ENCODE data around the gene PROK2. TPM values are rescaled to one million over a fixed set of nuclear protein-coding genes. Genes with fewer than 3 reads are reported as not detected.

Gene PROK2
- total and polyA plus RNA-seq, 2 experiments from 2014 or later: not detected

DNA sequence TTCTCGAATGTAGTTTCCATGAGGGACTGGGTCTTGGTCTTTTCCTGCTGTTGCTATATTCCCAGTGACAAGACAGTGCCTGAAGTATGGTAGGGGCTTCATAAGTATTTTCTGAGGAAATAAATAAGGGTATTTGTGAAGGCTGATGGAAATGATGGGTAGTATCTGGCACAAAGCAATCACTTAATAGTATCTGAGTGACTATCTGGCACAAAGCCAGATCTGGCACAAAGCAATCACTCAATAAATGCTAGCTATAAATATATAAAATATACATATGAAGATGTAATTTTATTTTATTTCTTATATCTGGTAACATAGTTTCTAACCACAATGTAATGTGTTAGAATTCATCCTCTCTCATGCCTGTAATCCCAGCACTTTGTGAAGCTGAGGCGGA, 20.7 kb upstream of the PROK2 start:
- H3K4me2 ChIP-seq (ENCODE audit: unreplicated experiment): no peak overlapping the region
- in situ Hi-C loops (cut with MboI): no loop called here
- no peaks in the 10 kb centered on the region for H3K9me2 ChIP-seq (ENCODE audit: insufficient read depth)
- no peak for TF ChIP-seq EZH2 (IDR thresholded peaks at IDR 0.05; ENCODE audit: insufficient read depth, poor library complexity, severe bottlenecking)
- TF ChIP-seq EZH2phosphoT487 (IDR thresholded peaks at IDR 0.05; ENCODE audit: insufficient read depth, low read depth): no peak
- WGBS, 2 experiments (ENCODE audit: low coverage in 1 of 2, low lambda C conversion rate in 2 of 2, missing lambda C conversion rate in 2 of 2): 69% methylated on average over 2 of the region's 2 CpGs
- H3F3A ChIP-seq (ENCODE audit: insufficient read depth): no peaks in the 10 kb centered on the region
- no peaks in the 10 kb centered on the region for H3K36me3 ChIP-seq (ENCODE audit: low read depth)
- no peak overlapping the region for H3K4me3 ChIP-seq
- DNase-seq: no peak
- no peaks in the 10 kb centered on the region for H3K9me3 ChIP-seq (ENCODE audit: low read depth)
- H3K4me1 ChIP-seq (ENCODE audit: insufficient read depth): no peaks in the 10 kb centered on the region
- no peak overlapping the region for H2AFZ ChIP-seq
- no peak overlapping the region for H3K9ac ChIP-seq
- peaks cover 36% of the 10 kb centered on the region for H3K27me3 ChIP-seq (replicated peaks; ENCODE audit: insufficient read depth)
- no peaks in the 10 kb centered on the region for H4K20me1 ChIP-seq (ENCODE audit: insufficient read depth)
- no peaks in the 10 kb centered on the region for H3K79me2 ChIP-seq (ENCODE audit: insufficient read depth)
- no peak overlapping the region for H3K27ac ChIP-seq

DNA sequence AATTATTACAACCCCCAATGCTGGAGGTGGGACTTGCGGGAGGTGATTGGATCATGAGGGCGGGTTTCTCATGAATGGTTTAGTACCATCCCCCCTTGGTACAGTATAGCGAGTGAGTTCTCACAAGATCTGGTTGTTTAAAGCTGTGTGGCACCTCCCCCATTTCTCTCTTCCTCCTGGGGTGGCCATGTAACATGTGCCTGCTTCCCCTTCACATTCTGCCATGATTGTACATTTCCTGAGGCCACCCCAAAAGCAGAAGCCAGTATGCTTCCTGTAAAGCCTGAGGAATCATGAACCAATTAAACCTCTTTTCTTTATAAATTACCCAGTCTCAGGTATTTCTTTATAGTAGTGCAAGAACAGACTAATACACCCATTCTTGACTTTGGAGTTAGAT, 20.3 kb upstream of the PROK2 start:
- no peaks in the 10 kb centered on the region for H3K4me1 ChIP-seq (ENCODE audit: insufficient read depth)
- no peaks in the 10 kb centered on the region for H3K36me3 ChIP-seq (ENCODE audit: low read depth)
- TF ChIP-seq EZH2phosphoT487 (IDR thresholded peaks at IDR 0.05; ENCODE audit: insufficient read depth, low read depth): no peak
- TF ChIP-seq EZH2 (IDR thresholded peaks at IDR 0.05; ENCODE audit: insufficient read depth, poor library complexity, severe bottlenecking): no peak
- no peak overlapping the region for H2AFZ ChIP-seq
- peaks cover 40% of the 10 kb centered on the region for H3K27me3 ChIP-seq (replicated peaks; ENCODE audit: insufficient read depth)
- H3K4me3 ChIP-seq: no peak overlapping the region
- H3K4me2 ChIP-seq (ENCODE audit: unreplicated experiment): no peak overlapping the region
- DNase-seq: no peak
- H3K27ac ChIP-seq: no peak overlapping the region
- H3K79me2 ChIP-seq (ENCODE audit: insufficient read depth): no peaks in the 10 kb centered on the region
- no peaks in the 10 kb centered on the region for H3K9me2 ChIP-seq (ENCODE audit: insufficient read depth)
- no peaks in the 10 kb centered on the region for H3F3A ChIP-seq (ENCODE audit: insufficient read depth)
- no peaks in the 10 kb centered on the region for H4K20me1 ChIP-seq (ENCODE audit: insufficient read depth)
- 43 to 51% methylated on average over 3 of the region's 3 CpGs for WGBS, 2 experiments (ENCODE audit: low coverage in 1 of 2, low lambda C conversion rate in 2 of 2, missing lambda C conversion rate in 2 of 2)
- in situ Hi-C loops (cut with MboI): no loop called here
- H3K9me3 ChIP-seq (ENCODE audit: low read depth): no peaks in the 10 kb centered on the region
- H3K9ac ChIP-seq: no peak overlapping the region

DNA sequence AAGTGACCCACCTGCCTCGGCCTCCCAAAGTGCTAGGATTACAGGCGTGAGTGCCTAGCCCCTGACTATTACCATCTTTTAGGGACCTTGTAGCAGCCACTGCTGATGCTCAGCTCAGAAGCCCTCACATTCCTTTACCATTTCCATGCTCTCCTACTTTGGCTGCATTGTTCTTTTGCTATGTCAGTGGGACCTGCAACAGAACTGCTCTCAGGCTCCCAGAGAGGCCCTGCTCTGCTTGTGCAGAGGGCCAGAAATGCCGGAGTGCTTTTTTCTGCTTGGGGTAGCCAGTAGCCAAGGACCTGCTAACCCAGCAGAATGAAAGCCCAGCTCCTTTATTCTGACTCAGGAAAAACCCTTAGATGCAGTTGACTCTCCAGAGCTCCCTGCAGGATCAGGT, 18.3 kb upstream of the PROK2 start:
- Histone ChIP-seq H3F3A (ENCODE audit: insufficient read depth) (no peaks in the 10 kb centered on the region), H2AFZ (no peak overlapping the region), H3K36me3 (ENCODE audit: low read depth) (no peaks in the 10 kb centered on the region), H3K79me2 (ENCODE audit: insufficient read depth) (no peaks in the 10 kb centered on the region), H3K27ac (no peak overlapping the region), H3K4me3 (no peak overlapping the region), H4K20me1 (ENCODE audit: insufficient read depth) (no peaks in the 10 kb centered on the region), H3K9me2 (ENCODE audit: insufficient read depth) (no peaks in the 10 kb centered on the region), H3K9ac (no peak overlapping the region), H3K4me1 (ENCODE audit: insufficient read depth) (no peaks in the 10 kb centered on the region), H3K9me3 (ENCODE audit: low read depth) (no peaks in the 10 kb centered on the region), H3K4me2 (ENCODE audit: unreplicated experiment) (no peak overlapping the region), H3K27me3 (replicated peaks; ENCODE audit: insufficient read depth) (peaks cover 50% of the 10 kb centered on the region)
- no peak for DNase-seq
- TF ChIP-seq EZH2 (IDR thresholded peaks at IDR 0.05; ENCODE audit: insufficient read depth, poor library complexity, severe bottlenecking): no peak
- no peak for TF ChIP-seq EZH2phosphoT487 (IDR thresholded peaks at IDR 0.05; ENCODE audit: insufficient read depth, low read depth)
- in situ Hi-C loops (cut with MboI): no loop called here
- WGBS, 2 experiments (ENCODE audit: low coverage in 1 of 2, low lambda C conversion rate in 2 of 2, missing lambda C conversion rate in 2 of 2): 23 to 33% methylated on average over 3 of the region's 3 CpGs

DNA sequence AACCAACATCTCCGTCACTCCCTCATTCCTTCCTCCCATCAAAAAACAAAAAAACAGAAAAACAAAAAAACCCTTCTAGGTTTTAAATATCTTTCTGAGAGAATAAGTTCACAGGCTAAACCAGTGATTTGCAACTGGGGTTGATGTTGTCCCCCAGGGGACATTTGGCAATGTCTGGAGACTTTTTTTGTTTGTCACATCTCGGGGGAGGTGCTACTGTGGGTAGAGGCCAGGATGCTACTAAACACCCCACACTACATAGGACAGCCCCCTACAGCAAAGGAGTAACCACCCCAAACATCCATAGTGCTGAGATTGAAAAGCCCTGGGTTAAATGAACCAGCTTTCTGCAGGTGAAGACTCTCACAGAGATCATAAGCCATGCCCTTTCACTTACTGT, 17.0 kb upstream of the PROK2 start:
- no peaks in the 10 kb centered on the region for H3F3A ChIP-seq (ENCODE audit: insufficient read depth)
- WGBS, 2 experiments (ENCODE audit: low coverage in 1 of 2, low lambda C conversion rate in 2 of 2, missing lambda C conversion rate in 2 of 2): 84 to 92% methylated on average over 2 of the region's 2 CpGs
- no peak overlapping the region for H3K4me2 ChIP-seq (ENCODE audit: unreplicated experiment)
- H3K9me2 ChIP-seq (ENCODE audit: insufficient read depth): no peaks in the 10 kb centered on the region
- no peak for TF ChIP-seq EZH2phosphoT487 (IDR thresholded peaks at IDR 0.05; ENCODE audit: insufficient read depth, low read depth)
- no peak for TF ChIP-seq EZH2 (IDR thresholded peaks at IDR 0.05; ENCODE audit: insufficient read depth, poor library complexity, severe bottlenecking)
- no peak overlapping the region for H3K27ac ChIP-seq
- H3K4me1 ChIP-seq (ENCODE audit: insufficient read depth): no peaks in the 10 kb centered on the region
- no peak for DNase-seq
- in situ Hi-C loops (cut with MboI): no loop called here
- no peaks in the 10 kb centered on the region for H4K20me1 ChIP-seq (ENCODE audit: insufficient read depth)
- H3K9me3 ChIP-seq (ENCODE audit: low read depth): no peaks in the 10 kb centered on the region
- H3K9ac ChIP-seq: no peak overlapping the region
- no peaks in the 10 kb centered on the region for H3K36me3 ChIP-seq (ENCODE audit: low read depth)
- H3K79me2 ChIP-seq (ENCODE audit: insufficient read depth): no peaks in the 10 kb centered on the region
- no peak overlapping the region for H2AFZ ChIP-seq
- no peak overlapping the region for H3K4me3 ChIP-seq
- H3K27me3 ChIP-seq (replicated peaks; ENCODE audit: insufficient read depth): peaks cover 54% of the 10 kb centered on the region

DNA sequence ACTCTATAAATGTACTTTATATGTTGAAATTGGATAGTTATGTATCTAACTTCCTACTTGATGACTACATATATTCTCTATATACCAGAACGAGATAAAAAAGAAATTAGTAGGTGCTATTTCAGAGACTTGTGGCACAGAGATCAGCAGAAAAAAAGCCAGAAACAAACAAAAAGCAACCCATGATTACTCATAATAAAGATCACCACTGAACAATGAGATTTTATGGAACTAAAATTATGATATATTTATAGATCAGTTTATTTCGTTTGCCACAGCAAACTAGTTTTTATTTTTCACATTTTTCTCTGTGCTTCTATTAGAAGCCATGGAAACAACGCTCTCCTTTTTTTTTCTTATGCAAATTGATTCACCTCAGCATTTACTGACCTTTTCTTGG, 15.1 kb upstream of the PROK2 start:
- Histone ChIP-seq H3K4me3 (no peak overlapping the region), H3K4me1 (ENCODE audit: insufficient read depth) (no peaks in the 10 kb centered on the region), H3K9me2 (ENCODE audit: insufficient read depth) (no peaks in the 10 kb centered on the region), H3K9ac (no peak overlapping the region), H3F3A (ENCODE audit: insufficient read depth) (no peaks in the 10 kb centered on the region), H3K36me3 (ENCODE audit: low read depth) (no peaks in the 10 kb centered on the region), H2AFZ (no peak overlapping the region), H4K20me1 (ENCODE audit: insufficient read depth) (no peaks in the 10 kb centered on the region), H3K27ac (no peak overlapping the region), H3K27me3 (replicated peaks; ENCODE audit: insufficient read depth) (peaks cover 73% of the 10 kb centered on the region), H3K4me2 (ENCODE audit: unreplicated experiment) (no peak overlapping the region), H3K79me2 (ENCODE audit: insufficient read depth) (no peaks in the 10 kb centered on the region), H3K9me3 (ENCODE audit: low read depth) (no peaks in the 10 kb centered on the region)
- in situ Hi-C loops (cut with MboI): no loop called here
- no peak for DNase-seq
- 38 to 41% methylated on average over 3 of the region's 3 CpGs for WGBS, 2 experiments (ENCODE audit: low coverage in 1 of 2, low lambda C conversion rate in 2 of 2, missing lambda C conversion rate in 2 of 2)
- TF ChIP-seq EZH2phosphoT487 (IDR thresholded peaks at IDR 0.05; ENCODE audit: insufficient read depth, low read depth) (no peak), EZH2 (IDR thresholded peaks at IDR 0.05; ENCODE audit: insufficient read depth, poor library complexity, severe bottlenecking) (no peak)
